Nephron progenitor cell (in vitro differentiated cells): ENCODE measurements around the gene LACTBL1.
"Not testable (repeated sequence)": the region's sequence is repeated elsewhere in the genome, so short reads cannot be mapped to it uniquely, and the experiment has no call there.

Source experiments
- DNase-seq: peaks from one replicate; pipeline ENCODE4 v3.0.0; 2021
- H3K27ac Mint-ChIP-seq: 2 replicates; pipeline ENCODE4 v1.8.0; 2021; ENCODE audit warnings: mild to moderate bottlenecking, moderate library complexity, mixed read lengths
- H3K27me3 Mint-ChIP-seq: 2 replicates; pipeline ENCODE4 v1.8.0; 2021; ENCODE audit warnings: mild to moderate bottlenecking, low read depth, mixed read lengths; ENCODE audit not compliant: poor library complexity
- H3K36me3 Mint-ChIP-seq: 2 replicates; pipeline ENCODE4 v1.8.0; 2021; ENCODE audit warnings: low read depth, mixed read lengths
- H3K4me1 Mint-ChIP-seq: 2 replicates; pipeline ENCODE4 v1.8.0; 2021; ENCODE audit warnings: mixed read lengths
- H3K4me3 Mint-ChIP-seq: 2 replicates; pipeline ENCODE4 v1.8.0; 2021; ENCODE audit warnings: mild to moderate bottlenecking, moderate library complexity, mixed read lengths
- H3K9me3 Mint-ChIP-seq: 2 replicates; pipeline ENCODE4 v1.8.0; 2021; ENCODE audit warnings: mild to moderate bottlenecking, moderate library complexity, mixed read lengths
- TF ChIP-seq, protein P1 (sequence below): fragments of 200-600 bp; sonication (generic); IDR thresholded peaks from 2 replicates; pipeline ENCODE4 v1.5.0; 2021; ENCODE audit warnings: antibody characterized with exemption

The LACTBL1 gene

DNA sequence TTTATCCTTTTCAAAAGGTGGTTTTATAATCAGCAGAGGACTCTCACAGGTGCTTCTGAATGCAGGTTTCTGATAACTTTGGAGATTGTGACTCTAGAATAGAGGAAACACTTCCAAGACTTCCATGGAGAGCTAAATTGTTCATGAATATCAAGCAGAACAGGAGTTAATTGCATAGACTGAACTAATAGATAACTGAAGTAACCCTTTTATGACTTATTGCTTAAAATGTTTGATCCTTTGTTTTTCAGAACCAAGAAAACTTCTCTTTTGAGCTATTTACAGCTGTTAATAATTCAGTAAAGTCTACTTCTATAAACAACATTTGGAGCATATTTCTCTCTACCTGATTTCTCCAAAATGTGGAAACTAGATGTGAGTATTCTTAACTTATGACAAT is 23.1 kb upstream of the LACTBL1 start:
- Mint-ChIP-seq H3K27ac (no peak overlapping the region), H3K36me3 (peaks cover 4% of the 10 kb centered on the region), H3K4me1 (no peaks in the 10 kb centered on the region), H3K9me3 (peaks cover 37% of the 10 kb centered on the region), H3K27me3 (no peaks in the 10 kb centered on the region), H3K4me3 (no peak overlapping the region)
- TF ChIP-seq, protein P1, sequence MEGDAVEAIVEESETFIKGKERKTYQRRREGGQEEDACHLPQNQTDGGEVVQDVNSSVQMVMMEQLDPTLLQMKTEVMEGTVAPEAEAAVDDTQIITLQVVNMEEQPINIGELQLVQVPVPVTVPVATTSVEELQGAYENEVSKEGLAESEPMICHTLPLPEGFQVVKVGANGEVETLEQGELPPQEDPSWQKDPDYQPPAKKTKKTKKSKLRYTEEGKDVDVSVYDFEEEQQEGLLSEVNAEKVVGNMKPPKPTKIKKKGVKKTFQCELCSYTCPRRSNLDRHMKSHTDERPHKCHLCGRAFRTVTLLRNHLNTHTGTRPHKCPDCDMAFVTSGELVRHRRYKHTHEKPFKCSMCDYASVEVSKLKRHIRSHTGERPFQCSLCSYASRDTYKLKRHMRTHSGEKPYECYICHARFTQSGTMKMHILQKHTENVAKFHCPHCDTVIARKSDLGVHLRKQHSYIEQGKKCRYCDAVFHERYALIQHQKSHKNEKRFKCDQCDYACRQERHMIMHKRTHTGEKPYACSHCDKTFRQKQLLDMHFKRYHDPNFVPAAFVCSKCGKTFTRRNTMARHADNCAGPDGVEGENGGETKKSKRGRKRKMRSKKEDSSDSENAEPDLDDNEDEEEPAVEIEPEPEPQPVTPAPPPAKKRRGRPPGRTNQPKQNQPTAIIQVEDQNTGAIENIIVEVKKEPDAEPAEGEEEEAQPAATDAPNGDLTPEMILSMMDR, result no peak
- DNase-seq, result no peak

DNA sequence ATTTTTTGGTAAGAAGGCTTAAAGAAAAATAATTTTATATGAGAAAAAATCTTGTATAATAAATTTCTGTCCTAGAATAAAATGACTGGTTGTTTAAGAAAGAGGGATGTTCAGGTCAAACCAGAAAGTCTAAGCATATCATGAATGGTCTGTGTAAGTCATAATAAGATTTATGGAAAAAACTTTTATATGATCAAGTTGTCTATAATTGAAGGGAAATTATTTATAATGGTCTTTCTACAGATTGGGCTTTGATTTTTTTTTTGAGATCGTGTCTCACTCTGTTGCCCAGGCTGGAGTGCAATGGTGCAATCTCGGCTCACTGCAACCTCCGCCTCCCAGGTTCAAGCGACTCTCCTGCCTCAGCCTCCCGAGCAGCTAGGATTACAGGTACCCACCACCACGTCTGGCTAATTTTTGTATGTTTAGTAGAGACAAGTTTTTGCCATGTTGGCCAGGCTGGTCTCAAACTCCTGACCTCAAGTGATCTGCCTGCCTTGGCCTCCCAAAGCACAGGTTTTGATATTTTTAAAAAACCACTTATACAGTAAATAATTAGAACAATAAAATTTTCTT is 20.6 kb upstream of the LACTBL1 start:
- H3K4me3 Mint-ChIP-seq, H3K27ac Mint-ChIP-seq, H3K27me3 Mint-ChIP-seq, H3K36me3 Mint-ChIP-seq, H3K4me1 Mint-ChIP-seq, DNase-seq: not testable (repeated sequence)
- H3K9me3 Mint-ChIP-seq, result peaks cover 40% of the 10 kb centered on the region

DNA sequence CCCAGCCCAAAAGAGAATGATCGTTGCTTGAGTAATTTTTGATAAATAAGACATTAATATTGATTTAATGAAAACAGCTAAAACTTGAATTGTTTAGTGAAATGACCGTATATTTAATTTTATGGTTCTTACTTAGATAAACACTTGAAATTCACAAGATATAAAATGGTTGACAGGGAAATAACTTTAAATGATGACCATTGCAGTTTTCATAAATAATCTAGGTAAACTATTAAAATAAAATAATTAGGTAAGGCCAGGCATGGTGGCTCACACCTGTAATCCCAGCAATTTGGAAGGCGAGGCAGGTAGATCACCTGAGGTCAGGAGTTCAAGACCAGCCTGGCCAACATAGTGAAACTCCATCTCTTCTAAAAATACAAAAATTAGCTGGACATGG is 19.7 kb upstream of the LACTBL1 start:
- H3K27ac Mint-ChIP-seq, H3K4me3 Mint-ChIP-seq, H3K27me3 Mint-ChIP-seq, DNase-seq, H3K4me1 Mint-ChIP-seq, H3K36me3 Mint-ChIP-seq: not testable (repeated sequence)
- peaks cover 40% of the 10 kb centered on the region for H3K9me3 Mint-ChIP-seq

DNA sequence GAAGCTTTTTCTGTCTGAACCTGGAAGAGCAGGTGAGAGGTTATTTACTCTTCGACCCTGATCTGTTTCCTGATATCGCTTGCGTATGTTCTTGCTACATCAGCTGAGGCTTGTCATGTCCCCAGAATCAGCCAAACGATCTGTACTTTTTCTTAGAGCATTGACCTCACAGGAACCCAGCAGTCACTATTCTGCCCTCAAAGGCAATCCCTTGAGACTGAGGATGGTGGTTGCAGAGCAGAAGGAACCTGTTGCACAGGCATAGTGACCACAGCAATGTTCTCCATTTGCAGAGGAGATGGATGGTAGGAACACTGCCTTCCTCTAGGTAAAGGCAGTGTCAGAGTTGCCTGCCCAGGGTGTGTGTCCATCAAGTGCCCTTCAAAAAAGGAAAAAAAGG is 11.3 kb upstream of the LACTBL1 start:
- no peak for DNase-seq
- TF ChIP-seq, protein P1, result no peak
- Mint-ChIP-seq H3K4me1 (no peaks in the 10 kb centered on the region), H3K9me3 (no peaks in the 10 kb centered on the region), H3K27me3 (peaks cover 15% of the 10 kb centered on the region), H3K27ac (no peak overlapping the region), H3K4me3 (no peak overlapping the region), H3K36me3 (no peaks in the 10 kb centered on the region)

DNA sequence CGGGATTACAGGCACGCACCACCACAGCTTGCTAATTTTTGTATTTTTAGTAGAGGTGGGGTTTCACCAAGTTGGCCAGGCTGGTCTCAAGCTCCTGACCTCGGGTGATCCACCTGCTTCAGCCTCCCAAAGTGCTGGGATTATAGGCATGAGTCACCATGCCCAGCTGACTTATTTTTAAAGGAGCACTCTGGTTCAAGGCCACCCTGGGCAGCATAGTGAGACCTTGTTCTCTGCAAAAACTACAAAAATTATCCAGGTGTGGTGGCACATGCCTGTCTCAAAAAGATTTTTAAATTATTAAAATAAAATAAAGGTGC is 7.8 kb upstream of the LACTBL1 start:
- not testable (repeated sequence) for H3K27ac Mint-ChIP-seq, H3K4me3 Mint-ChIP-seq, H3K9me3 Mint-ChIP-seq, DNase-seq, H3K36me3 Mint-ChIP-seq, H3K27me3 Mint-ChIP-seq
- peaks cover 10% of the 10 kb centered on the region for H3K4me1 Mint-ChIP-seq

DNA sequence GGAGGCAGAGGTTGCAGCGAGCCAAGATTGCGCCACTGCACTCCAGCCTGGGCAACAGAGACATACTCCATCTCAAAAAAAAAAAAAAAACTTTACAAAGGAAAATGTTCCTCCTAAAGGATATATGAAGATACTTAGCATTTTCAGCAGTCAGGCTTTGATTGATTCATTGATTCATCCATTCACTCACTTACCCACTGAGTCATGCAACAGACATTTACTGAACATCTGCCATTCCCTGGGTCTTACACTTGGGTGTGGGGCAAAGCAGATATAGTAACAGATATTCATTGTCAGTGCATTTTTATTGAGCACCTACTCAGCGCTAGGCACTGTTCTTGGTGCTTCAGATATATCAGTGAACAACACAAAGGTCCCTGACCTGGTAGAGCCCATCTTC is 5.6 kb upstream of the LACTBL1 start:
- peaks cover 9% of the 10 kb centered on the region for H3K27me3 Mint-ChIP-seq
- H3K4me3 Mint-ChIP-seq, result no peak overlapping the region
- TF ChIP-seq, protein P1, result no peak
- no peak for DNase-seq
- peaks cover 21% of the 10 kb centered on the region for H3K4me1 Mint-ChIP-seq
- no peaks in the 10 kb centered on the region for H3K9me3 Mint-ChIP-seq
- H3K36me3 Mint-ChIP-seq, result no peaks in the 10 kb centered on the region
- H3K27ac Mint-ChIP-seq, result no peak overlapping the region

DNA sequence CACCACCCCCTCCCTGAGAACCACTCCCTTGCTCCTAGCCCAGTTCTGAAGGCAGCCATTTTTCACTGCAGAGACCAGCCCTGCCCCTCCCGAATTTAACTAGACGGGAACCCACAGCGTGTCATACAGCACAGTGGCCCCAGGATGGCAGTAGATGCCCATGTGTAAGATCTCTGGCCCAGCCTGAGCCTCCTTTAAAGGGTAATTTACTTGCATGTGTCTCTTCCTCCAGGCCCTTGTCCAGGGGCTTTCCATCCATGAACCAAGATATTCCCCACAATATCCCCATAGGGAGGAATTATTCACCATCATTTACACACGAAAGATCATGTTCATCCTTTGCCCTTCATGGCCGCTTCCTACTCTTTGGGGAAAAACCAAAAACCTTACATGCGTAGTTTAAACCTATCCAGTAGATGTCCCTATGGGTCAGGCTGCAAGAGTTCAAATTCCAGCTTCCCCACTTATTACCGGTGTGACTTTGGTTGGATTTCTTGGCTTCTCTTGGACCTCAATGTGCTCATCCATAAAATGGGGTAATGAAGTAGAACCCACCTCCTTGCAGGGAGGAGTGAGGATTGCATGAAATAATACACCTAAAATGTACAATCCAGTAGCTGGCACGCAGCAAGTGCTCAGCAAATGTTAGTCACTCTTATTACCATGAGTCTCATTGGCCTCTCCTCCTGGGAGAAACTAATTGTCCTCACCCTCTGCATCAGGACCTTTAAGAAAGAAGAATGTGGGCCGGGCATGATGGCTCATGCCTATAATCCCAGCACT is 4.0 kb upstream of the LACTBL1 start:
- no peak overlapping the region for H3K27ac Mint-ChIP-seq
- H3K4me1 Mint-ChIP-seq, result peaks cover 29% of the 10 kb centered on the region
- no peak overlapping the region for H3K4me3 Mint-ChIP-seq
- H3K36me3 Mint-ChIP-seq, result no peaks in the 10 kb centered on the region
- TF ChIP-seq, protein P1, result peak; percentile 74
- peaks cover 9% of the 10 kb centered on the region for H3K27me3 Mint-ChIP-seq
- DNase-seq, result peak; percentile 74
- H3K9me3 Mint-ChIP-seq, result no peaks in the 10 kb centered on the region
